ENCODE results near the gene BLVRA.

DNA sequence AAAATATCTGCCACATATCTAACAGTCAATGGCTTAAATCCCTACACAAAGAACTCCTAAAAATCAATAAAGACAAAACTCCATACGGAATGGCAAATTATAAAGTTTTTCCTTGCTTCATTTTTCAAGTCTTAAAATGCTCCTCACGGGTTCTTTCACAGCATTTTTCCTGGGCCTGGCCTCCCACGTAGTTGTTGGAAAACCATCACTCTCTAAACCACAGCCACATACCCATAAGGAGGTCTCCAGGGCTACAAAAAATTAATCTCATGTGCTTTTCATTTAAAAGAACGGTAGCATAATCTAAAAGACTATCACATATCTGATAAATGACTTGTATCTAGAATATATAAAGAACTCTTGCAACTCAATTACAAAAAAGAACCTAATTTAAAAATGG is 32.0 kb upstream of the BLVRA start:
- TF ChIP-seq, protein P1, sequence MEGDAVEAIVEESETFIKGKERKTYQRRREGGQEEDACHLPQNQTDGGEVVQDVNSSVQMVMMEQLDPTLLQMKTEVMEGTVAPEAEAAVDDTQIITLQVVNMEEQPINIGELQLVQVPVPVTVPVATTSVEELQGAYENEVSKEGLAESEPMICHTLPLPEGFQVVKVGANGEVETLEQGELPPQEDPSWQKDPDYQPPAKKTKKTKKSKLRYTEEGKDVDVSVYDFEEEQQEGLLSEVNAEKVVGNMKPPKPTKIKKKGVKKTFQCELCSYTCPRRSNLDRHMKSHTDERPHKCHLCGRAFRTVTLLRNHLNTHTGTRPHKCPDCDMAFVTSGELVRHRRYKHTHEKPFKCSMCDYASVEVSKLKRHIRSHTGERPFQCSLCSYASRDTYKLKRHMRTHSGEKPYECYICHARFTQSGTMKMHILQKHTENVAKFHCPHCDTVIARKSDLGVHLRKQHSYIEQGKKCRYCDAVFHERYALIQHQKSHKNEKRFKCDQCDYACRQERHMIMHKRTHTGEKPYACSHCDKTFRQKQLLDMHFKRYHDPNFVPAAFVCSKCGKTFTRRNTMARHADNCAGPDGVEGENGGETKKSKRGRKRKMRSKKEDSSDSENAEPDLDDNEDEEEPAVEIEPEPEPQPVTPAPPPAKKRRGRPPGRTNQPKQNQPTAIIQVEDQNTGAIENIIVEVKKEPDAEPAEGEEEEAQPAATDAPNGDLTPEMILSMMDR (IDR thresholded peaks at IDR 0.05) = no peak
- no peak for TF ChIP-seq POLR2A (IDR thresholded peaks at IDR 0.05)

Data from suprapubic skin (tissue), 3 donors.